Femur (tissue), 1 donor: ENCODE data around the gene UBE2V1.
"Not testable (repeated sequence)": the region's sequence is repeated elsewhere in the genome, so short reads cannot be mapped to it uniquely, and the experiment has no call there.

ENCODE experiments used
- DNase-seq: peaks from one replicate; pipeline ENCODE4 v3.0.0-alpha.2; 2017

The UBE2V1 gene

DNA sequence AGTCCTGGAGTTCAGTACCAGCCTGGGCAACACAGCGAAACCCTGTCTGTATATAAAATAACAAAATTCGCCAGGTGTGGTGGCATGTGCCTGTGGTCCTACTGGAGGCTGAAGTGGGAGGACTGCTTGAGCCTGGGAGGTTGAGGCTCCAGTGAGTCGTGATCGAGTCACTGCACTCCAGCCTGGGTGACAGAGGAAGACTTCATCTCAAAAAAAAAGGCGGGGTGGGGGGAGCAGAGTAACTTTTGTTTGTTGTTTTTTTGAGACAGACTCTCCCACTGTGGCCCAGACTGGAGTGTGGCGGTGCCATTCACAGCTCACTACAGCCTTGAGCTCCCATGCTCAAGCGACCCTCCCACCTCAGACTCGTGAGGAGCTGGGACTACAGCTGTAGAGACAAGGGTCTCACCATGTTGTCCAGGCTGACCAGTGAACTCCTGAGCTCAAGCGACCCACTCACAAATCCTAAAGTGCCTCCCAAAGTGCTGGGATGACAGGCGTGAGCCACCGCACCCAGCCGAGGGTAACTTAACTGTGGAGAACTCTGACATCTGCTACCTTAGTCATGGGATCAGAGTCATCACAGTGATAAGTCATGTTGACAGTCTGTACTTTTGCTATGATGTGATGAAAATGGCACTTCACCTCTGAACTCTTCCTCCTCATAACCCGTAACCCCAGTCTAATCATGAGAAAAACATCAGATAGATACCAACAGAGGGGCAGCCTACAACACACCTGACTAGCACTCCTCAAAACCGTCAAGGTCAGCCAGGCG is 24.1 kb upstream of the UBE2V1 start:
- no peak for DNase-seq

DNA sequence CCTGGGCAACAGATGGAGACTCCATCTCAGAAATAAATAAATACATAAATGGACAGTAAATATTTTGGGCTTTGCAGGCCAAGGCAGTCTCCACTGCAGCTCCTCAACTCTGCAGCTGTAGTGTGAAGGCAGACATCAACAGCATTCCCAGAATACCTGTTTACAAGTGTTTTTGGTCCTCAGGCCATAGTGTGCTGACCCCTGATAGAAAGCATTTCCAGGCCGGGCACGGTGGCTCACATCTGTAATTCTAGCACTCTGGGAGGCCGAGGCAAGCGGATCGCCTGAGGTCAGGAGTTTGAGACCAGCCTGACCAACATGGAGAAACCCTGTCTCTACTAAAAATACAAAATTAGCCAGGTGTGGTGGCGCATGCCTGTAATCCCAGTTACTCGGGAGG is 22.2 kb upstream of the UBE2V1 start:
- DNase-seq: not testable (repeated sequence)

GRCh38 chr20:50133474-50134217 is 20.7 kb upstream of the UBE2V1 start:
- DNase-seq: no peak

- DNase-seq: no peak
Measured at GRCh38 chr20:50133041-50133440, 20.1 kb upstream of the UBE2V1 start.

- no peak for DNase-seq
Measured at GRCh38 chr20:50130995-50131394, 18.0 kb upstream of the UBE2V1 start.

GRCh38 chr20:50130356-50130723 is 17.4 kb upstream of the UBE2V1 start:
- no peak for DNase-seq

DNA sequence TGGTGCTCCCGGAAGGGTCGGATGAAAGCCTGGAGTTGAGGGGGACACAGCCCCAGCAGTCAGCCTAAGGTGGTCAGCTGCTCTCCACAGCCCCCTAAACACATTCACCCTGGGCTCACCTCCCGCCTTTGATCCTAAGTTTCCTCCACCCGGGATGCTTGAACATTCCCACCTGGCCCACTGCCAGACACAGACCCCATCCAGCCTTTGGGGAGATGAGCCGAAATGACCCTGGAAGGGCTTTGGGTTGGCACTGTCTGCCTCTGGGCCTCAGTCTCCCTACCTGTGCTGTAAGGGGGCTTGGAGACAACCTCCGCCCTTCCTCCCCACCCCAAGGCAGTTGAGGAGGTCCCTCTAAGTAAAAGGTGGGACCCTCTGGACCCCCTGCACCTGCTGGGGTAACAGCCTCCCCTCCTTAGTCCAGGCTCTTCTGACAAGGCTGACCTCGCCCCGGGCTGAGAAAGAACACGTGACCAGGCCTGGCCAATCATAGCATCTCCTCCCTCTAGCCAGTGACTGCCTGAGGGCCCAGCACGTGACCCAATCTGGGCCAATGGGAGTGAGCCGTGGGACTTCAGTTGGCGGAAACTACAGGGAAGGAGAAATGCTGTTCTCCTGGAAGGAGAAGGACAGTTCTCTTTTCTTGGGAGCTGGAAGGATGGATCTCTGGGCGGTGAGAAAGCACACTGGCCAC is 16.9 kb upstream of the UBE2V1 start:
- no peak for DNase-seq

- DNase-seq: no peak
Measured at GRCh38 chr20:50128520-50128905, 15.6 kb upstream of the UBE2V1 start.

GRCh38 chr20:50127587-50128519 is 14.9 kb upstream of the UBE2V1 start:
- no peak for DNase-seq

GRCh38 chr20:50126662-50127061 is 13.7 kb upstream of the UBE2V1 start:
- DNase-seq: no peak

- DNase-seq: no peak
Measured at GRCh38 chr20:50125279-50125678, 12.3 kb upstream of the UBE2V1 start.

GRCh38 chr20:50124496-50124895 is 11.5 kb upstream of the UBE2V1 start:
- DNase-seq: no peak

- no peak for DNase-seq
Measured at GRCh38 chr20:50123418-50123817, 10.5 kb upstream of the UBE2V1 start.

DNA sequence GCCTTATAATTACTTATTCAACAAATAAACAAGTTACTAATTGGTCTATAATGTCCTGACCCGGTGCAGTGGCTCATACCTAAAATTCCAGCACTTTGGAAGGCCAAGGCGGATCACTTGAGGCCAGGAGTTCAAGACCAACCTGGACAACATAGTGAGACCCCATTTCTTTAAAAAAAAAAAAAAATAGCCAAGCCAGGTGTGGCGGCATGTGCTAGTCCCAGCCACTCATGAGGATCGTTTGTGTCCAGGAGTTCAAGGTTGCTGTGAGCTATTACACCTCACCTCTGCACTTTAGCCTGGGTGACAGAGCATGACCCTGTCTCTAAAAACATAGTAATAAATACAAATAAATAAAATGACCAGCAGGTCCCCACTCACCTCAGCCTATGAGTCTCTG is 9.8 kb upstream of the UBE2V1 start:
- no peak for DNase-seq

DNA sequence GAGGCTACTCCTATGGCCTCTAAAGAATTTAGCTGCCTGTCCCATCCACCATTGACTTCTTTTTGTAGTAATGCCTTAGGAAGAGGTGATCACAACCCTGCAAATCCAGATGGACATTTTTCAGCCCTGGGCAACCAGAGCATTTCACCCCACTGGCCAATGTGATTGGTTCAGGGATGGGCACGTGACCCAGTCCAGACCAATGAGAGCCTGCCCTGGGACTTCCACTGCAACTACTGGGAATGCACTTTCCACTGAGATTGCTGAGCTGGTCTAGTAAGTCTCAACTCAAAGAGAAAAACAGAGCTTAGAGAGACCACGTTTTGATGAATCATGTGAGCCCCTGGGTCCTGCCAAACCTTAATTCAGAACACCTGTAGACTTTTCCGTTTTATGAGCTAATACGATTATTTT is 8.9 kb upstream of the UBE2V1 start:
- DNase-seq: no peak

DNA sequence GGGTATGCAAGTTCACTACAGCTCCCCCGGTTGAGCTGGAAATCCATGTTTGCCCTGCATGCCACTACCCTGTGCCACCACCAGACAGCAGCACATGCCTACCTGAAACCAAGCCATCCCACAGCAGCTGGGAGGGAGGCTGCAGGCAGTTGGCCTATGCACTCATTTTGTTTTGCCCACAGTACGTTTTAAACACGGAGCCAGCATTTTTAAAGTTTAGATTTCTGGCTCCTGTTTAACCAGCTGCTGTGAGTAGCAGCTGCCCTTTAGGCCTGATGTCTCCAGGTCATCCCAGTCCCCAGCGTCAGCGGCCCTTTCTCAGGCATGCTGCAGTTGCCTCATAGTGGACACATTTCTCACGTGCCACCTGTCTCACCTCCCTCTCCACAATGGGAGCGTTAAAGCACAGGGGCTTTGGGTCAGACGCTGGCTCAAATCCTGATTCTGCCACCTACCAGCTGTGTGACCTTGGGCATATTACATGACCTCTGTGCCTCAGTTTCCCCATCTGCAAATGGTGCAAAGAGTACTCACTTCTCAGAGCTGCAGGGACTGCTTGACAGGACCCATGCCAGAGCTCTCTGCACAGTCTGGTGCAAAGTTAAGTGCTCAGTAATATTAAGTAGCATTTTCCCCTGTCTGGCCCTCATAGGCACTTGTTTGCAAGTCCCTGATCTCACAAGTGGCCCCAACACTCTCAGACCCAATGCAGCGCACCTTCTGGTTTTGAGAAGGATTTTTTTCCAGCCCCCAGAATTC is 8.2 kb upstream of the UBE2V1 start:
- peak; percentile 78 for DNase-seq

- no peak for DNase-seq
Measured at GRCh38 chr20:50118203-50118602, 5.3 kb upstream of the UBE2V1 start.

GRCh38 chr20:50116368-50116999 is 3.5 kb upstream of the UBE2V1 start:
- DNase-seq: no peak

GRCh38 chr20:50115591-50116367 is 2.8 kb upstream of the UBE2V1 start:
- peak; percentile 98 for DNase-seq

DNA sequence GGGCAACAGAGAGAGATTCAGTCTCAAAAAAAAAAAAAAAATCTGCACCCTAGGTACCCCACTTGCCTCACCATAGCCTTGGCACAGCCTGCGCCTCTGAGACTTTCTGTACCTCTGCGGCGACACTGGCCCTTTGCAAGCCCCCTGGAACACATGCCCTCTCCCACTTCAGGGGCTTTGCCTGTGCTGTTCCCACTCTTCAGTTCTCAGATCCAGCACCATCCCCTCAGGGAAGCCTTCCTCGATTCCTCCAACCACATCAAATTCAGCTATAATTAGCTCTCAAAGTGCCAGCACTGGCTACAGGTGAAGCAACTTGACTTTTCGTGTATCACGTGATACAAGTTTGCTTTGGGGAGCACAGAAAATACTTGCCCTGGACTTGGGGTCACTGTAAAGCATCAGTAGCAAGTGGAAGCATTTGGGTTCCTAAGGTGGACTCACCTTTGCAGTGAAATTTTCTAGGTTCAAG is 2.1 kb upstream of the UBE2V1 start:
- no peak for DNase-seq
